Nephron (organoid): ENCODE results near the gene GOSR1.
"Not testable (repeated sequence)": the region's sequence is repeated elsewhere in the genome, so short reads cannot be mapped to it uniquely, and the experiment has no call there.

Experiments used
- H3K27ac Mint-ChIP-seq, 3 experiments: 2 replicates each; pipeline ENCODE4 v1.8.0; 2020; ENCODE audit warnings: mixed read lengths in 3 of 3, mild to moderate bottlenecking in 2 of 3, moderate library complexity in 1 of 3
- H3K27me3 Mint-ChIP-seq: 2 replicates; pipeline ENCODE4 v1.8.0; 2021; ENCODE audit warnings: low read depth, mild to moderate bottlenecking, moderate library complexity, mixed read lengths
- H3K36me3 Mint-ChIP-seq: 2 replicates; pipeline ENCODE4 v1.8.0; 2020; ENCODE audit warnings: low read depth, mixed read lengths
- H3K4me1 Mint-ChIP-seq: 2 replicates; pipeline ENCODE4 v1.8.0; 2020; ENCODE audit warnings: mixed read lengths
- H3K4me3 Mint-ChIP-seq, 3 experiments: 2 replicates each; pipeline ENCODE4 v1.8.0; 2020; ENCODE audit warnings: mild to moderate bottlenecking in 3 of 3, mixed read lengths in 3 of 3, moderate library complexity in 2 of 3
- H3K9me3 Mint-ChIP-seq: 2 replicates; pipeline ENCODE4 v1.8.0; 2020; ENCODE audit warnings: mixed read lengths
- CTCF ChIP-seq, 3 experiments: fragments of 200-600 bp; sonication (generic); IDR thresholded peaks; one replicate each; pipeline ENCODE4 v1.5.0; 2021; ENCODE audit warnings: antibody characterized with exemption in 3 of 3; ENCODE audit not compliant: unreplicated experiment in 3 of 3

The GOSR1 gene

GRCh38 chr17:30557916-30558685, 80.9 kb downstream of the GOSR1 start:
- Mint-ChIP-seq H3K4me3 (no peak overlapping the region), H3K27me3 (no peaks in the 10 kb centered on the region), H3K9me3 (no peaks in the 10 kb centered on the region), H3K36me3 (no peaks in the 10 kb centered on the region), H3K27ac (no peak overlapping the region), H3K4me1 (peaks cover 3% of the 10 kb centered on the region)
- no peak for TF ChIP-seq CTCF (IDR thresholded peaks at IDR 0.05; ENCODE audit: unreplicated experiment in 3 of 3)

GRCh38 chr17:30558686-30559545, 81.7 kb downstream of the GOSR1 start:
- Mint-ChIP-seq H3K9me3 (peaks cover 5% of the 10 kb centered on the region), H3K27me3 (no peaks in the 10 kb centered on the region), H3K36me3 (no peaks in the 10 kb centered on the region), H3K27ac (no peak overlapping the region), H3K4me3 (no peak overlapping the region), H3K4me1 (peaks cover 11% of the 10 kb centered on the region)
- no peak for TF ChIP-seq CTCF (IDR thresholded peaks at IDR 0.05; ENCODE audit: unreplicated experiment in 3 of 3)

GRCh38 chr17:30559656-30560055, 82.4 kb downstream of the GOSR1 start:
- TF ChIP-seq CTCF (IDR thresholded peaks at IDR 0.05; ENCODE audit: unreplicated experiment in 3 of 3) = no peak
- no peaks in the 10 kb centered on the region for H3K36me3 Mint-ChIP-seq
- no peak overlapping the region for H3K4me3 Mint-ChIP-seq
- no peak overlapping the region for H3K27ac Mint-ChIP-seq
- no peaks in the 10 kb centered on the region for H3K27me3 Mint-ChIP-seq
- H3K9me3 Mint-ChIP-seq = peaks cover 5% of the 10 kb centered on the region
- peaks cover 18% of the 10 kb centered on the region for H3K4me1 Mint-ChIP-seq

- not testable (repeated sequence) for H3K36me3 Mint-ChIP-seq, H3K27ac Mint-ChIP-seq, H3K27me3 Mint-ChIP-seq, H3K9me3 Mint-ChIP-seq, H3K4me3 Mint-ChIP-seq
- peaks cover 24% of the 10 kb centered on the region for H3K4me1 Mint-ChIP-seq
Observed at GRCh38 chr17:30560117-30561026, 83.2 kb downstream of the GOSR1 start.

GRCh38 chr17:30561766-30562165, 84.6 kb downstream of the GOSR1 start:
- not testable (repeated sequence) for H3K36me3 Mint-ChIP-seq, H3K9me3 Mint-ChIP-seq, H3K27ac Mint-ChIP-seq, H3K27me3 Mint-ChIP-seq, H3K4me3 Mint-ChIP-seq
- peaks cover 33% of the 10 kb centered on the region for H3K4me1 Mint-ChIP-seq

GRCh38 chr17:30563131-30563904, 86.1 kb downstream of the GOSR1 start:
- H3K4me3 Mint-ChIP-seq, H3K36me3 Mint-ChIP-seq, H3K9me3 Mint-ChIP-seq, H3K27me3 Mint-ChIP-seq: not testable (repeated sequence)
- peaks cover 47% of the 10 kb centered on the region for H3K4me1 Mint-ChIP-seq
- peak overlapping the region; percentile 60 to 92 (median 85) for H3K27ac Mint-ChIP-seq

GRCh38 chr17:30563905-30564390, 86.7 kb downstream of the GOSR1 start:
- H3K9me3 Mint-ChIP-seq, H3K36me3 Mint-ChIP-seq, H3K4me3 Mint-ChIP-seq, H3K27me3 Mint-ChIP-seq: not testable (repeated sequence)
- Mint-ChIP-seq H3K27ac (peak overlapping the region; percentile 60 to 92 (median 85)), H3K4me1 (peaks cover 53% of the 10 kb centered on the region)

- H3K4me1 Mint-ChIP-seq = peaks cover 56% of the 10 kb centered on the region
- peak overlapping the region; percentile 60 to 92 (median 85) for H3K27ac Mint-ChIP-seq
- H3K36me3 Mint-ChIP-seq, H3K27me3 Mint-ChIP-seq, H3K4me3 Mint-ChIP-seq, H3K9me3 Mint-ChIP-seq: not testable (repeated sequence)
Observed at GRCh38 chr17:30564422-30565072, 87.3 kb downstream of the GOSR1 start.
